ENCODE results near the gene VSNL1. TPM values are rescaled to one million over a fixed set of nuclear protein-coding genes. Genes with fewer than 3 reads are reported as not detected.

VSNL1 gene
- total RNA-seq, 1 experiment from 2014 or later, result 9.9 TPM

GRCh38 chr2:17571681-17572080 is 31.2 kb downstream of the VSNL1 start:
- Histone ChIP-seq H2BK15ac (ENCODE audit: low read depth, low read length) (no peak overlapping the region), H3K23me2 (ENCODE audit: insufficient read length, low read depth, low read length, poor library complexity, severe bottlenecking) (no peaks in the 10 kb centered on the region), H3K18ac (ENCODE audit: insufficient read length, low read depth, low read length) (no peak overlapping the region), H4K20me1 (ENCODE audit: control insufficient read depth, insufficient read depth, insufficient read length) (no peaks in the 10 kb centered on the region), H3T11ph (ENCODE audit: low read length) (no peak overlapping the region), H3K79me2 (ENCODE audit: insufficient read depth, low read length) (peaks cover 5% of the 10 kb centered on the region; the same call in 1 of the 2 replicates), H3K27me3 (ENCODE audit: insufficient read depth, low read length) (no peaks in the 10 kb centered on the region), H3K23ac (ENCODE audit: insufficient read length, low read depth, low read length) (no peak overlapping the region), H2AFZ (ENCODE audit: low read length) (no peak overlapping the region), H3K27ac (ENCODE audit: insufficient read length, low read depth, low read length) (no peak overlapping the region), H3K79me1 (ENCODE audit: insufficient read depth, low read depth, low read length, poor library complexity, severe bottlenecking) (peaks cover 2% of the 10 kb centered on the region), H2BK12ac (ENCODE audit: insufficient read length, low read depth, low read length) (no peak overlapping the region), H4K91ac (ENCODE audit: insufficient read length, low read depth, low read length) (no peak overlapping the region), H3K9me3 (ENCODE audit: control insufficient read depth, low read depth, low read length) (no peaks in the 10 kb centered on the region), H4K5ac (ENCODE audit: insufficient read length, low read depth, low read length) (no peak overlapping the region), H3K4me2 (ENCODE audit: insufficient read depth, insufficient read length, low read length) (no peak overlapping the region), H3K56ac (ENCODE audit: insufficient read length, low read depth, low read length) (no peak overlapping the region), H3K9ac (ENCODE audit: extremely low read depth, insufficient read length, low read length) (no peak overlapping the region), H2AK5ac (ENCODE audit: insufficient read length, low read length) (no peak overlapping the region), H3K4me1 (ENCODE audit: insufficient read depth, low read length) (peaks cover 4% of the 10 kb centered on the region; the same call in 1 of the 2 replicates), H2BK120ac (ENCODE audit: low read depth, low read length, poor library complexity, severe bottlenecking) (no peak overlapping the region), H4K8ac (replicated peaks; ENCODE audit: insufficient read length, low read depth, low read length) (no peak overlapping the region), H2BK5ac (ENCODE audit: insufficient read length, low read length) (no peak overlapping the region), H3K14ac (ENCODE audit: insufficient read depth, low read length) (no peak overlapping the region), H2BK20ac (ENCODE audit: low read depth, low read length, poor library complexity, severe bottlenecking) (no peak overlapping the region), H3K4ac (ENCODE audit: low read depth, low read length) (no peak overlapping the region)
- no peak for DNase-seq
- Mint-ChIP-seq H3K9me3 (no peaks in the 10 kb centered on the region), H3K27me3 (ENCODE audit: low read depth) (no peaks in the 10 kb centered on the region), H3K4me1 (peaks cover 13 to 15% of the 10 kb centered on the region in 2 experiments), H3K27ac (no peak overlapping the region), H3K4me3 (no peak overlapping the region), H3K36me3 (ENCODE audit: insufficient read depth in 1 of 3, low read depth in 3 of 3) (peaks cover 0 to 11% (median 0%) of the 10 kb centered on the region in 3 experiments; a peak in 4 of 7 replicates)
- no peak for TF ChIP-seq CTCF (conservative IDR thresholded peaks at IDR 0.05)
- WGBS (ENCODE audit: extremely low coverage, insufficient read length, low lambda C conversion rate), result no CpG with 5 or more reads among the region's 1 CpG
